ENCODE data around the gene ITGA3.

ITGA3 gene

GRCh38 chr17:50026837-50027171 is 29.1 kb upstream of the ITGA3 start:
- ChIA-PET POLR2A (ENCODE audit: low non-redundant PET) (interaction anchor here (0.6 to 3.2 kb wide), 4 partner anchors 27 to 514 kb away, joined by 3 to 63 read pairs (median 18); partner anchors contain the start of gene ITGA3), CTCF (interaction anchor here (0.6 to 2.1 kb wide), 12 partner anchors 10 to 461 kb away, joined by 3 to 17 read pairs (median 3); partner anchors contain the start of gene ITGA3)
- peak; percentile 82 for DNase-seq (ENCODE audit: low spot score)
- peak; percentile 98 for TF ChIP-seq CTCF (conservative IDR thresholded peaks at IDR 0.05; ENCODE audit: low read depth)
- H3K27ac ChIP-seq: peak overlapping the region; percentile 100

- CTCF ChIA-PET: interaction anchor here (0.6 to 2.1 kb wide), 14 partner anchors 10 to 380 kb away, joined by 3 to 17 read pairs (median 3); partner anchors contain the start of gene ITGA3
- peak overlapping the region; percentile 100 for H3K27ac ChIP-seq
- peak; percentile 61; the same call in 1 of the 2 replicates for TF ChIP-seq CTCF (conservative IDR thresholded peaks at IDR 0.05; ENCODE audit: low read depth)
- peak; percentile 97 for DNase-seq (ENCODE audit: low spot score)
- POLR2A ChIA-PET (ENCODE audit: low non-redundant PET): interaction anchor here (0.6 to 3.2 kb wide), 7 partner anchors 10 to 513 kb away, joined by 3 to 63 read pairs (median 3); partner anchors contain the start of gene ITGA3
Measured at GRCh38 chr17:50027172-50027880, 28.6 kb upstream of the ITGA3 start.

- TF ChIP-seq CTCF (conservative IDR thresholded peaks at IDR 0.05; ENCODE audit: low read depth): no peak
- peak; percentile 97 for DNase-seq (ENCODE audit: low spot score)
- ChIA-PET POLR2A (ENCODE audit: low non-redundant PET) (interaction anchor here (0.6 to 3.2 kb wide), 5 partner anchors 9 to 37 kb away, joined by 3 to 63 read pairs (median 7); partner anchors contain the start of gene ITGA3), CTCF (interaction anchor here (0.6 to 2.0 kb wide), 7 partner anchors 9 to 252 kb away, joined by 3 to 15 read pairs (median 3); no protein-coding TSS in a partner anchor)
- H3K27ac ChIP-seq: peak overlapping the region; percentile 100
Measured at GRCh38 chr17:50027881-50028735, 27.8 kb upstream of the ITGA3 start.

GRCh38 chr17:50028736-50029120 is 27.2 kb upstream of the ITGA3 start:
- CTCF ChIA-PET: interaction anchor here (0.6 to 1.2 kb wide), 3 partner anchors 9 to 64 kb away, joined by 3 to 5 read pairs (median 5); no protein-coding TSS in a partner anchor
- H3K27ac ChIP-seq: peak overlapping the region; percentile 100
- TF ChIP-seq CTCF (conservative IDR thresholded peaks at IDR 0.05; ENCODE audit: low read depth): no peak
- POLR2A ChIA-PET (ENCODE audit: low non-redundant PET): interaction anchor here (1.0 to 3.2 kb wide), 3 partner anchors 19 to 33 kb away, joined by 7 to 63 read pairs (median 34); partner anchors contain the start of gene ITGA3
- no peak for DNase-seq (ENCODE audit: low spot score)

- ChIA-PET POLR2A (ENCODE audit: low non-redundant PET) (interaction anchor here (3.2 kb wide), 1 partner anchor 27 kb away, joined by 63 read pairs; the partner anchor contains the start of gene ITGA3), CTCF (interaction anchor here (1.2 kb wide), 1 partner anchor 8 kb away, joined by 5 read pairs; no protein-coding TSS in a partner anchor)
- DNase-seq (ENCODE audit: low spot score): no peak
- TF ChIP-seq CTCF (conservative IDR thresholded peaks at IDR 0.05; ENCODE audit: low read depth): no peak
- peak overlapping the region; percentile 100 for H3K27ac ChIP-seq
Measured at GRCh38 chr17:50029185-50029584, 26.7 kb upstream of the ITGA3 start.

- H3K27ac ChIP-seq: no peak overlapping the region
- no peak for DNase-seq (ENCODE audit: low spot score)
- no peak for TF ChIP-seq CTCF (conservative IDR thresholded peaks at IDR 0.05; ENCODE audit: low read depth)
- ChIA-PET CTCF (interaction anchor here (0.5 to 0.7 kb wide), 2 partner anchors 12 to 21 kb away, joined by 4 read pairs; no protein-coding TSS in a partner anchor), POLR2A (ENCODE audit: low non-redundant PET) (no interaction called here)
Measured at GRCh38 chr17:50033316-50033715, 22.6 kb upstream of the ITGA3 start.
